GM18870 (cell line): ENCODE results near the gene KPNA2.
"Not testable (repeated sequence)": the region's sequence is repeated elsewhere in the genome, so short reads cannot be mapped to it uniquely, and the experiment has no call there.

Experiments used
- ATAC-seq: cut with Tn5 transposase; IDR thresholded peaks from one replicate; pipeline ENCODE4 v1.9.1; 2021; ENCODE audit warnings: moderate library complexity; ENCODE audit not compliant: unreplicated experiment

Gene KPNA2

GRCh38 chr17:68035523-68036303, at the start of gene KPNA2:
KPNA2 (plus strand) TSS chr17:68035735; CDS start chr17:68037133, 1,398 bp downstream.
- ATAC-seq, result peak; percentile 89

- no peak for ATAC-seq
These were observed 44.6 kb upstream of the KPNA2 start for GRCh38 chr17:67990909-67991308.

- no peak for ATAC-seq
These were observed 42.9 kb upstream of the KPNA2 start for GRCh38 chr17:67992548-67993152.

DNA sequence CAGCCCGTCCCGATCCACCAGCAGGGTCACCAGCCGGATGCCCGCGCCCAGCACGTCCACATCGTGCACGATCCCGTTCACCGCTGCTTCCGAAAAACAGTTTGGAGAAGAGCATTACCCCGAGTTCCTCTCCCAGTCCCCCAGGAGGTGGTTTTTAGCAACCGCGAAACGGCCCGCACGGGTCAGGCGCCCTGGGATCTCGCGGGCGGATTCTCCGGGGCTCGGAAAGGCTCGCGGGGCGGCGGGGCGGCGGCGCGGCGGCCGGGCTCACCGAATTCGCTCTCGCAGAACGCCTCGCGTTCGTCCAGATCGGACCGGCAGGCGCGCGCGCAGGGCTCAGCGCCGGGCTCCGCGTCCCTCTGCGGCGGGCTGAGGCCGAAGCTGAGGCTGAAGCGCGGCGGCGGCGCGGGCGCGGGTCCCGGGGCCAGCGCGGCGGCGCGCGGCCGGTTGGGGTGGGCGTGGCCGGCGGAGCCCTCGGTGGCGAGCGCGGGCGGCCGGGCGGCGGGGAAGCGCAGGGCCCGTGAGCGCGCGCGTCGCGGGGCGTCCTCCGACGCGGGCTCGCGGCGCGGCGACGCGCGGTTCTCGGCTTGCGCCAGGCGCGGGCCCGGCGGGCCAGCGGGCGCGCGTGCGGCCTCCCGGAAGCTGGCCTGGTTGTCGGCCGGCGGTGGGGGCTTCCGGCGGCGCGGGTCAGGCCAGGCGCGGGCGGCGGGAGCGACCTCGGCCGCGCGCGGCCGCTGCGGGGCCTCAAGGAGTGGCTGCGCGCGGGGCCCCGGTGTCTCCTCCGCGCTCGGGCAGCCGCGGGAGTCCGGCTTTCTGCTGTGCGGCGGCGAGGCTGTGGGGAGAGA, 42.2 kb upstream of the KPNA2 start:
- no peak for ATAC-seq

DNA sequence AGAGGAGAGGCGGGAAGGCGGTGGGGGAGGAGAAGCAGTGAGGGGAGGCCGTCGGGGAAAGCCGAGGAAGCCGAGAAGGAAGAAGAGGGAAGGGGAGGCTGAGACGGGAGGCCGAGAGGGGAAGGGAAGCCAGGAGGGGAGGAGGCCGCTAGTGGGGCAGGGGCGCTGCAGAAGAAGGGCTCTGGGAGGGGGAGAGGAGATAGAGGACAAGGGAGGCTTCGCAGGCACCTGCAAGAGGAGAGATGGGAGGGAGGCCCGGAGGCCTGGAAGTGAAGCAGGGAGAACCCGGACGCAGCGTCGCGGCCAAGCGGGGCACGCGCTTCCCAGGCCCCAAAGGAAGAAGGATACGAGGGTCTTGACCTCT, 41.6 kb upstream of the KPNA2 start:
- no peak for ATAC-seq

- no peak for ATAC-seq
These were observed 40.5 kb upstream of the KPNA2 start for GRCh38 chr17:67994817-67995569.

DNA sequence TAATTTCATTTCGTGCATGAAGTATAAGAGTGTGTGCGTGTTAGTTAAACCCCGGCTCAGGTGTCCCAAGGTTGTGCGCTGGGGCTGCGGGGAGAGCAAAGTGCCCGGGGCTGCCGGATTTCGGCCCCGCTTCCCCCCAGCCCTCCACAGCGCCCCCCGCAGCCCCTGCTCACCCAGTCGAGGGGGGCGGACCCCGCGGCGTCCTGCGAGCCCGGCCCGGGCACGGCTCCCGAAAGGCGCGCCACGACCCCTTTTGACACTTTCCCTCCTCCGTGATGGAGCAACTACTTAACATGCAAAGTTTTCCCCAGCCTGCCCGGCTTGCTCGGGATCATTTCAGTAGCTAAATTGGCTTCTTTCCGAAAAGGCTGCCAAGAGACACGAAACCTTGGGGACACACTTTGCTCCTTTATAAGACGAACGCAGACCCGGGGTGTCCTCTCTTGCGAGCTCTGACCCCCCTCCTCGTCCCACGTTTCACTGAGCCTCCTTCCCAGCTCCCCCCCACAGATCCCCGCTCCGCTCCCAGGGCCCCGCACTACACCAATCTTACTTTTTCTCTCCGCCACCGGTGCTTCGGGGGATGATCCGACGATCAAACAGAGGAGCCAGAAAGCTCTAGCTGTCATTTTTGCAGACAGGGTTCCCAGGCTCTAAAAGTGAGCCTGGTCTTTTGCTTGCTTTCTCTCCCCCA, 39.8 kb upstream of the KPNA2 start:
- ATAC-seq, result no peak

DNA sequence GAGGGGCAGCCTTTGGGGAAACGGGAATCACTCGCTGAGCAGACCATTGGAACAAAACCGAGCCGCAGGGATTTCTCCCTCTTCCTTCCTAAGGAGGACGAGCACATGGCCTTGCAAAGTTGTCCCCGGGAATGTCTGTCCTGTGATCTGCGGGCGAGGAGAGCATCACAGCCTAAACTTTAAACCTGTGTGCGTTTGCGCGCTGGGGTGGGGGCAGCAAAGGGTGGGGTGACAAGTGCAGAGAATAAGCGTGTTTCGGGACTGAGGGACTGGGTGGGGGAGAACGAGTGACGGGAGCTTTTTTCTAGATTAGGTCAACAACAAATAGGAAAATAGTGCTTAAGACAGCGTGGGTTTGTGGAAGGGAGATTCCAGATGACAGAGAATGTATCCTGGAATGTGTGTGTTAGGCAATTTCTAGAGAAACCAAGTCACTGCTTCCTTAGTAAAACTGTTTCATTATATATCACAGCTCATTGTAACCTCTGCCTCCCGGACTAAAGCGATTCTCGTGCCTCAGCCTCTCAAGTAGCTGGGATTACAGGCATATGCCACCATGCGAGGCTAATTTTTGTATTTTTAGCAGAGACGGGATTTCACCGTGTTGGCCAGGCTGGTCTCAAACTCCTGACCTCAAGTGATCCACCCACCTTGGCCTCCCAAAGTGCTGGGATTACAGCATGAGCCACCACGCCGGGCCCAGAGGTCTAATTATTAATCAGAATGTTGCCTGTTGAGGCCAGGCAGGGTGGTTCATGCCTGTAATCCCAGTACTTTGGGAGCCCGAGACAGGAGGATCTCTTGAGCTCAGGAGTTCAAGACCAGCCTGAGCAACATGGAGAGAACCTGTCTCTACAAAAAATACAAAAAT, 39.0 kb upstream of the KPNA2 start, which contains the start of gene C17orf58:
C17orf58 (minus strand) TSS at position 169 of the 871 bp plus-strand sequence. CDS start 271 bp downstream, outside the sequence.
- not testable (repeated sequence) for ATAC-seq

DNA sequence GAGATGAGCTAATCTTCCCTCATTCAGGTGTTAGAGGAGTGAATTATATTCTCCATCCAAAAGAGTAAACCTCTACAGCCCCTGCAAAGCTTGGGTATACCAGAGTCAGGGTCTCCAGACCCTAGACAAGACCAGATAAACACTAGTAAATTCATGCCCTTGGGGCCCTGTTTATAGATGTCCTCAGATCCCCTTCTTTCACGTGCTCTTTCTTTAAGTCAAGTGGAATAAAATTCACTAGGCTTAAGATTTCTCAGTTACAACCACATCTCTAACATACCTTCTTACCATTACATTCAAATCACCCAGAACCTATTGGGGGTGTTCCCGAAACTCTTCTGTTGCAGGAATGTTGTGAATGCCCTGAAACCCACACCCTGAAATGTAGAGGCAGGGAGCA, 37.1 kb upstream of the KPNA2 start:
- no peak for ATAC-seq

DNA sequence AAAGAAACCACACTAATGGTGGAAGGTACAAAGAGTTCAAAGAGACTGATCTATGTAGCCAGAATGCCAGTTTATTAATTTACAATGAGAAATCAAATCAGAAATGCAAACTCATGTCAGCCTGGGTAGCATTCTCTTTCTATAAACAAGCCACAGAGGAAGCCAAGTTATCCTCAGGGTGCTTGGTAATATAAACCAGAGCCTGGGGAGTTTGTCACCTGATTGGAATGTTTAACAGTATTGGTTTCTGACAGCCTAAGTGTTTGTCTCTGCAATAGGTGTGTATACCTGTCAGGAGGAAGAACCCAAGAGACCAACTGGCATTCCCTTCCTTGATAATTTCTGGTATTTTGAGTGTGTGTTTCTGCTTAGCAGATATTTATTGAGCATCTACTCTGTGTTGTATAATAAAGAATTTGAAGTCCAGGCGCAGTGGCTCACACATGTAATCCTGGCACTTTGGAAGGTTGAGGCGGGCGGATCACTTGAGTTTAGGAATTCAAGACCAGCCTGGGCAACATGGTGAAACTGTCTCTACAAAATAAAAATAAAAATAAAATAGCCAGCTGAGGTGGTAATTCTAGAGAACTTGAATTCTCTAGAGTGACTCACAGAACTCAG, 36.1 kb upstream of the KPNA2 start:
- no peak for ATAC-seq

DNA sequence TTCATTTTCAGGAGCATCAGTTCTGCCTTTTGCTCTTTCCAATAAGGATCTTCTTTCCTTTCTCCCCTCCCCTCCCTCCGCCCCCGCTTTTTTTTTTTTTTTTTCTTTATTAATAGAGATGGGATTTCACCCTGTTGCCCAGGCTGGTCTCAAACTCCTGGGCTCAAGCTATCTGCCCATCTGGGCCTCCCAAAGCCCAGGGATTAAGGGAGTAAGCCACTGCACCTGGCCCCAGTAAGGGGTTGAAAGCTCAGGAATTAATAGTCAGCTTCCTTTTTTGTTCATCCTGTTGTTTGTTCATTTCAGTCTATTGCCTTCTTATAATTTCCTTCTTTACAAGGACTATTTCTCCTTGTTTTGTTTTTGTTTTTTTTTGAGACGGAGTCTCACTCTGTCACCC, 31.3 kb upstream of the KPNA2 start:
- ATAC-seq, result no peak

- ATAC-seq, result no peak
These were observed 28.7 kb upstream of the KPNA2 start for GRCh38 chr17:68006797-68007196.

DNA sequence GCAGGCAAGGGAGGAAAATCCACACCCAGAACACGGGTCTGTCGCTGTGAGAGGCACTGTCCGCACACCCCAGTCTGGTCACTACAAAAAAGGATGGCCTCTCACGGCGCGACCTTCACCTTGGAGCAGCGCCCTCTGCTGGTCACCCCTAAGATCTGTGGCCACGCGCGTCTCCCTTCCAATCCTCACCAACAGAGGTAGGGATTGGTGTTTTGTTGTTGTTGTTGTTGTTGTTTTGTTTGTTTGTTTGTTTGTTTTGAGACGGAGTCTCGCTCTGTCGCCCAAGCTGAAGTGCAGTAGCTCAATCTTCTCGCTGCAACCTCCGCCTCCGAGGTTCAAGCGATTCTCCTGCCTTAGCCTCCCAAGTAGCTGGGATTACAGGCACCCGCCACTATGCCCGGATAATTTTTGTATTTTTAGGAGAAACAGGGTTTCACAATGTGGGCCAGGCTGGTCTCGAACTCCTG, 24.3 kb upstream of the KPNA2 start:
- ATAC-seq, result no peak

DNA sequence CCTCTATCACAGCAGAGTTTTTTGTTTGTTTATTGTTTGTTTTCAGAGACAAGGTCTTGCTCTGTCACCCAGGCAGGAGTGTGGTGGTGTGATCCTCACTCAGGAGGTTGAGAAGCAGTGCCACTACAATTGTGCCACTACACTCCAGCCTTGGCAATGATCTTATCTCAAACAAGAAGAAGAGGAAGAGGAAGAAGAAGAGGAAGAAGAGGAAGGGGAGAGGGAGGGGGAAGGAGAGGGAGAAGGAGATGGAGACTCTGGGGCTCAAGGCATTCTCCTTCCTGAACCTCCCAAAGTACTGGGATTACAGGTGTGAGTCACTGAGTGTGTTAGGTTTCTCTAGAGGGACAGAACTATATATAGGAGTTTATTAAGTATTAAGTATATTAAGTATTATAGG, 22.1 kb upstream of the KPNA2 start:
- ATAC-seq, result no peak

GRCh38 chr17:68015081-68015723, 20.3 kb upstream of the KPNA2 start:
- no peak for ATAC-seq

- ATAC-seq, result no peak
These were observed 18.7 kb upstream of the KPNA2 start for GRCh38 chr17:68016838-68017237.

DNA sequence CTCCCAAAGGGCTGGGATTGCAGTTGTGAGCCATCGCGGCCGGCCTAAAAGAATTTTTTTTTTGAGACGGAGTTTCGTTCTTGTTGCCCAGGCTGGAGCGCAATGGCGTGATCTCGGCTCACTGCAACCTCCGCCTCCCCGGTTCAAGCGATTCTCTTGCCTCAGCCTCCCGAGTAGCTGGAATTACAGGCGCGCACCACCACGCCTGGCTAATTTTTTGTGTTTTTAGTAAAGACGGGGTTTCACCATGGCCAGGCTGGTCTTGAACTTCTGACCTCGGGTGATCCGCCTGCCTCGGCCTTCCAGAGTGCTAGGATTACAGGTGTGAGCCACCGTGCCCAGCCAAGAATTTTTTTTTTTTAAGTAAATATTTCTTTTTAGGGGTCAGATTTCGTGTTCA, 17.0 kb upstream of the KPNA2 start:
- ATAC-seq, result not testable (repeated sequence)

GRCh38 chr17:68019336-68019674, 16.2 kb upstream of the KPNA2 start:
- ATAC-seq, result no peak
